Bronchial smooth muscle cell (primary cell): Measurements from ENCODE around the gene ABCF2. TPM values are rescaled to one million over a fixed set of nuclear protein-coding genes. Genes with fewer than 3 reads are reported as not detected.

ENCODE experiments used
- total RNA-seq: library from RNA; depleted of rRNA; stranded (reverse); fragments of >200 nt; gene quantifications from 2 replicates; pipeline ENCODE4 v1.2.1, GENCODE V29; 2014

Gene ABCF2
- total RNA-seq = 31.0 and 42.7 TPM in 2 replicates

DNA sequence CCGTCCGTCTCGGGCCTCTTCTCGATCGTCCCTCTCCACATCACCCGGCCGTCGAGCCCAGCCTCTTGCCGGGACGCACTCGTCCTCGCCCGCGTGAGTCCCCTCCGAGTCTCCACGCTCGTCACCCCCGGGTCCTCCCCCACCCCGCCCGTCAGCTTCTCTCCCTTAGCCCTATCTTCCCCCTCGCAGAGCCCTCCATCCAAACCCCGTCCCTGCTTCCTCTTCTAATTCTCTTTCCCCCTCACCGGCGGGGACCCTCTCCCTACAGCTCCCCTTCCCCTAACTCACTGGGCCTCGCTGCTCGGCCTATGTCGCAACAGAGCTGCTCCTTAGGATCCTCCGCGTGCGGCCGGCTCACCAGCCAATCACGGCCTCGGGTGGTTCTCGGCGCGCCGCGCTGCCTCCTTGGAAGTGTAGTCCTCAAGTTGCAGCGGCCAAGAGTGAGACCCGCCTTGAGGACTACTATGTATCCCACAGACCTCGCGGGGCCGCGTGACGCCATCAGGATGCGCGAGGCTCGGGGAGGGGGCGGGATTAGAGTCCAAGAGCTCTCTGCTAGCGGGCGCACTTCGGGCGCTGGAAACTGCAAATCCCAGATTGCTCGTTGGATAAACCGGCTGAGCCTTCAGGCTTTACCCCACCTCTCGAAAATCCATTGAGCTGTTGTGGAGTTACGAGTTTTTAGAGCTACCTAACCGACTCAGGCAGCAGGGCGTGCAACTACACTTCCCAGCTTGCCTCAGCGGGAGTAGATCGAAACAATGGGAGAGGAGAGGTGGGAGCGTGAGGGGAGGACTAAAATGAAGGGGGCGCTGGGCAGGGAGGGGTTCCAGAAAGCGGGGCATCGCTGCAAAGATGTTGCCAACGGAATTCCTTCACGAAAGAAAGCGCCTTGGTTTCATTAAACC, at the start of gene ABCF2:
ABCF2 (minus strand) TSS at position 331 of the 908 bp plus-strand sequence. CDS start 747 bp downstream, outside the sequence.

DNA sequence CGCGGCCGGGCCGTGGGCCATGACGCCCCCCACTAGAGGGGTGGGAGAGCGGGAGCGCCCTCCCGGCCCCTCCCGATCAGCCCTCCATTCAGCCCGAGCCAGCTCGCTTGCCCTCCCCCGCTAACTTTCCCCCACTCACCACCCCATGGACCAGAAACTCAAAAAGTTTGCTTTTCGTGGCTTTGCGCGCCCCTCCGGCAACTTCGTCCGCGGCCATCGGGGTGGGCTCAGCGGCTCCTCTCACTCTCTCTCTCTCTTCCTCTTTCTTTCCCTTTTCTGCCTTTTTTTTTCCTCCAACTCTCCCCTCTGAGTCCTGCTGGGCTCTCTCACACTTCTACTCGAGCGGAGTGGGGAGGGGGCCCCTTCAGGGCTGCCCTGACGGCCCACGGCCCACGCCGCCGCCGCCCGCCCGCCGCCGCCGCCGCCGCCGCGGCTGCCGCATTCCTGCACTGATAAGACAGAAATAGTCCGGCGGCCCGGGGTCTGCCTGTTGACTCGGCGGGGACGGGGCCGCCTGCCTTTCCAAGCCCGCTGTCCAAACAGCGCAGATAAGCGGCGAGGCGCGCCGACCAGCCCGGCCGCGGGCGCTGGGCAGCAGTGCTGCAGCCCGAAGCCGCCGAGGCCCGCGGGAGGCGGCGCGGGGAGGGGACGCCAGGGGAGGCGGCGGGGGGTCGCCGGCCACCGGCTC, 21.5 kb upstream of the ABCF2 start, which contains the start of gene SMARCD3:
SMARCD3 (minus strand) TSS at position 349 of the 688 bp plus-strand sequence; CDS start at position 217, 132 bp downstream.

DNA sequence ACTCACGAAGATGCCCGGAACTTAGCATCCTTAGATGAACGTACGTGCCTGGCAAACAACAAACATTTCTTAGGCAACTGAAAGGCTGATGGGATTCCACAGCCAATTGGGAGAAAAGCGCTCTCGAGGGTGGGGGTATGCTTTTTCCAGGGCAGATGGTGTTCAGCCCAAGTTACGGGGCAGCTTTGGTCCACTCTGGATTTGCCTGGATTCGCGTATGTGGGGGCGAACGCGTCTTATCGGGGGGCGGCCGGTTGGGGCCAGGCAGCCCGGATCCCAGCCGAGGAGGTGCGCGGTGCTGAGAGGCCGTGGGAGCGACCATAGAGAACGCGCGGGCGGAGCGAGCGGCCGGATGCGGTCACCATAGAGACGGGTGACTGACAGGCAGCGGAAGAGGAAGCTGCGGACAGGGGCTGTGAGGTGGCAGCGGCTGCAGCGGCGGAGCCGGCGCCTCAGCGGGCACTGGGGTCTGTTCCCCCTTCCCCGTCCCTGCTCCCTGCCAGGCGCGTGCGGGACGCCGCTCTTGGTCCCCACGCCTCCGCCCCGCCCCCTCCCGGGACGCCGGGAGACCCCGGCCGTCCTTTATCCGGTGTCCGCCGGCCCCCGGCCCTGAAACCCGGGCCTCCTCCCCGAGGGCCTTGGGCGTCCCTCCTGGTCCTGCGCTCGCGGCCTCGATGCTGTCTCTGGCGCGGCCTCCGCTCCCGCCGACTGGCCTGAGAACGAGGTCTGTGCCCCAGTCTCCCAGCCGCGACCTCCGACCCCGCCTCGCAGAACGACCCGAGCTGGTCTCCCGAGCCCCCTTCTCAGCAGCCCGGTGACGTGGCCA, 5.3 kb upstream of the ABCF2 start, which contains the start of gene CHPF2:
CHPF2 (plus strand) TSS at position 393 of the 826 bp plus-strand sequence. CDS start 1,529 bp downstream, outside the sequence.

DNA sequence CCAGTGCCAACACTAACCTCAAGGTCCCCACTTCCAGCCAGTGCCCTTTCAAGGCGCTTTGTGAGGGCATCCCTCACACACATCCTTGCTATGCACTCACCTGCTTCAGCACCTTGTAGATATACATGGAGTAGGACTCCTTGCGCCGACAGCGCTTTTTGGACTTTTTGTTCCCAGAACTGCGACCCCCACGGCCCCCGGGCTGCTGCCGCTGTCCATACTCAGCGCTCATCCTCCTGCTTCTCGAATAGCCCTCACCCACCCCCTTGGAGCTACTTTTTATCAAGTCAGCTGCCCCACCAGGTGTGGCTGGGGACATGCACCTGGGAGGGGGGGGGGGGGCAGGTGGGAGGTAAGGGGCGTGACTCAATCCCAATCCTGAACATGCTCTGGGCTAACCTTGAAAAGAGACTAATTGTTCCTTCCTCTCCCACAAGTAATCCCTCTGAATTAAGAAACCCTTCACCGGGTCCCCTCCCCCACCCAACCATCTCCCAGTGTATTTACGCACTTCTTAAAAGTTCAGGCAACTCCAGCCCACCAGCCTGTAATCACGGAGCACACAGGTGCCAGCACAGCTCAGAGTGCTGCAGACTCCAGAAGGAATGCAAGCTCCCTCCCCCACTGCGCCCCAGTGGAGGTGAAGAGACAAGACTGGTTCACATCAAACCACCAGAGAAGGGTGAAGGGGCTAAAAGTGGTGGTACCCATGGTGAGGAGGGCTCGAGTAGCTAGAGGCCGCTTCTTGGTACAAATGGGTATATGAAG, 16.7 kb downstream of the ABCF2 start, which contains the start of gene H2BK1:
H2BK1 (minus strand) TSS at position 402 of the 768 bp plus-strand sequence; CDS start at position 232, 170 bp downstream.

DNA sequence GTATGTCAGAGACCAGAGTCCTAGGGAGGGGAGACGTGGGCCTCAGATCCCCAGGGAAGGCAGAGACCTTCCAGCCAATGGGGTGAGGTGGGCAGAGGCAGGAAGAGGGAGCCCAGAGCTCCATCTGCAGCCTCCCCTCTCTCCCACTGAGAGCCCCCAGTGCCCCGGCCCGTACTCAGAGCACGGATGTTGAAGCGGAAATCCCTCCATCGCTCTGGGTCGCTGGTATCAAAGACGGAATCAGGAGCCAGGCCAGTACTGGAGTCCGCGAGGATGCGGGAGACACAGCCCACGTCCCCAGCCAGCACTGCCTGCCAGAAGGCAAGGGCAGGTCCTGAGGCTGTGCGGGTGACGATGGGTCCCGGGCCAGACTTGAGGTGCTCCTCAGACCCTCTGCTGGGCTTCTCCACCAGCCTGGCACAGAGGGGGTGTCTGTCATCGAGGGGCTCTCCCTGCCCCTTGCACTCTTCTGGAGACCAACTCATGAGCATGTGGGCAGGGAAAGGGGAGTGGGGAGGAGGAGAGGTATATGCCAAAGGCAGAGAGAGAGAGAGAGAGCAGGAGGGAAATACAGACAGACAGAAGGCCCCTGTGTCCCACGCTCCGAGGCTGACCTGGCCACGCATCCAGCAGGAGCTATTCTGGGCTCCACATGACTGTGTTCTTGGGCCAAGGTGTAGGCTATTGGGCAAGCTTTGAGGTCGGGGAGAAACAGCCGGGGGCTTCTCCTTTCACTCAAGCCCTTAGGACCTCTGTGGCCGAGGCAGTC, 40.2 kb downstream of the ABCF2 start, which contains the start of gene ASB10:
ASB10 (minus strand) TSS at position 611 of the 769 bp plus-strand sequence; CDS start at position 491, 120 bp downstream.

GRCh38 chr7:151167197-151167961, 59.6 kb downstream of the ABCF2 start, which contains the start of gene GBX1:
GBX1 (minus strand) TSS chr7:151167694; CDS start chr7:151167548, 146 bp downstream.

Other genes starting within 250 kb of the ABCF2 start
- under 0.01 and 0.17 TPM in 2 replicates for gene KCNH2, start 248.9 kb downstream of the ABCF2 start, total RNA-seq
- 0.17 and 0.32 TPM in 2 replicates for gene NOS3, start 236.2 kb downstream of the ABCF2 start, total RNA-seq
- under 0.01 TPM in 2 replicates for gene ATG9B, start 202.7 kb downstream of the ABCF2 start, total RNA-seq
- gene ABCB8, start 198.8 kb downstream of the ABCF2 start, total RNA-seq = 17.8 and 20.8 TPM in 2 replicates
- gene ASIC3, start 178.7 kb downstream of the ABCF2 start, total RNA-seq = 0.09 TPM in 1 of 2 replicates, not detected in the other
- gene CDK5, start 169.3 kb downstream of the ABCF2 start, total RNA-seq = 29.6 TPM in 2 replicates
- 53.1 and 64.0 TPM in 2 replicates for gene SLC4A2, start 167.6 kb downstream of the ABCF2 start, total RNA-seq
- 55.0 and 57.5 TPM in 2 replicates for gene FASTK, start 146.4 kb downstream of the ABCF2 start, total RNA-seq
- gene TMUB1, start 143.7 kb downstream of the ABCF2 start, total RNA-seq = 11.6 and 15.6 TPM in 2 replicates
- 34.2 and 40.8 TPM in 2 replicates for gene AGAP3, start 140.7 kb downstream of the ABCF2 start, total RNA-seq
- gene GBX1, start 59.5 kb downstream of the ABCF2 start, total RNA-seq = not detected in 2 replicates
- gene ASB10, start 40.0 kb downstream of the ABCF2 start, total RNA-seq = not detected in 2 replicates
- gene H2BK1, start 16.7 kb downstream of the ABCF2 start, total RNA-seq = not detected in 2 replicates
- 37.0 and 49.8 TPM in 2 replicates for gene CHPF2, start 5.3 kb upstream of the ABCF2 start, total RNA-seq
- 31.8 and 33.4 TPM in 2 replicates for gene SMARCD3, start 21.5 kb upstream of the ABCF2 start, total RNA-seq
- 32.5 and 49.4 TPM in 2 replicates for gene NUB1, start 114.6 kb upstream of the ABCF2 start, total RNA-seq
- 0.95 and 3.8 TPM in 2 replicates for gene WDR86, start 182.8 kb upstream of the ABCF2 start, total RNA-seq
- 0.26 and 0.47 TPM in 2 replicates for gene CRYGN, start 212.9 kb upstream of the ABCF2 start, total RNA-seq